Right kidney (tissue), 1 donor: ENCODE results near the gene KCNJ4.

Experiments used
- DNase-seq: peaks from one replicate; pipeline ENCODE4 v3.0.0-alpha.2; 2016

KCNJ4 gene

DNA sequence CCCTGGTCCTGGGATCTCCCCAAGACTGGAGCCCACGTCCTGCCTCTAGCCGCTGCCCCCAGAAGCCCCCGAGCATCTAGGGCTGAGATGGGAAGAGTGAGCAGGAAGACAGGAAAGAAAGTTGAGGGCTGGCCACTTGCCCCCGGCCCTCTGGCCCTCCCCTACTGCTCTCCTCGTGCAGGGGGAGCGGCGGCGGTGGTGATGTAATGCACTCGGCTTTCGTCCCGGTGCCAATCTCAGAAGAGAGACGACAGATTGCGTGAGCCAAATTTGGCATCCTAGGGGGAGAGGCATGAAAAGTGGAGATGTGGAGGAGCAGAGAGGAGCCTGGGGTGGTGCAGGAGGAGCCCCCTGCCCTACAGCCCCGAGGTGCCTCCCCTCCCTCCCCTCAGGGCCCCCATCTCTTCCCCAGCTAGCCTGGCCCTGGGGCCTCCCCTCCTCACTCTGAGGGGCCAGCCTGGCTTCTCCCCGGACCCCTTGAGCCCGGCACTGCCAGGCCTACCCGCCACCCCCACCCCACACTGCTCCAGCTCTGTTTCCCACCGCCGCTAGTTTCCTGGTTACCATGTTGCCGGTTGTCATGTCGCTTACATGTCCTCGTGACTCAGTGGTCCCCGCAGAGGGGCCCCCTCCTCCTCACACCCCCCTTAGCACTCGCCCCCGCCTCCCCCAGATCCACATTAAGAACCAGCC is 2.5 kb downstream of the KCNJ4 start:
- no peak for DNase-seq

DNA sequence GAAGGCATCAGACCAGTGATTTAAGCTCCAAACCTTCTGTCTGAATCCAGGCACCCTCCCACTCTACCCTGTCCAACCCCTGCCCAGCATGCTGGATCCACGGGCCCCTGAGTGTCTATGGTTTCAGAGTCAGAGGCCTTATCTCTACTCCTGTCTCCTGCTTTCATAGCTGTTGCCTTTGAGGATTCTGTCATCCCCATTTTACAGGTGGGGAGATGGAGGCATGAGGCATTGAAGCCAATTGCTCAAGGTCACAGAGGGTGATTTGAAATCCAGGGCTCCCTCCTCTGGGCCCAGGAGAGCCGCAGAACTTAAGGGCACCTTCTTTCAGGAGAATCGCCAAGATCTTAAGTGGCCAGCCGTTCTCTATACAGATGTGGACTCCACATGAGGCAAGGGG is 3.1 kb downstream of the KCNJ4 start:
- DNase-seq, result no peak

DNA sequence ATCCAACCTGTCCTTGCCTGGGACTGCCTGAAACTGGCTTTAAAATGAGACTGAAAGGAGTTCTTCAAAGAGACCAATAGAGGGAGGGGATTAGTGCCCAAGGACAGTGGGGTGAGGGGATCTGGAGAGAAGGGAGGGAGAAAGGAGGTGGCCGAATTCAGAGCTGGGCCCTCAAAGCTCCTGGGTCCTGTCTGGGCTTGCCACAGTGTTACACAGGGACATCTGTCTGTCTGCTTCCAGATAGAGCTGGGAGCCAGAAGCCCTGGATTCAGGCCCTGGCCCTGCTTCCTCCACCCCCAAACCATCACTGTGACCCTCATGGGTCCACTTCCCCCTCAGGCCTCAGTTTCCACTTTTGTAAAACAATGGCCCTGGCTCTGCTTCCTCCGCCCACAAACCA is 3.6 kb downstream of the KCNJ4 start:
- no peak for DNase-seq

DNA sequence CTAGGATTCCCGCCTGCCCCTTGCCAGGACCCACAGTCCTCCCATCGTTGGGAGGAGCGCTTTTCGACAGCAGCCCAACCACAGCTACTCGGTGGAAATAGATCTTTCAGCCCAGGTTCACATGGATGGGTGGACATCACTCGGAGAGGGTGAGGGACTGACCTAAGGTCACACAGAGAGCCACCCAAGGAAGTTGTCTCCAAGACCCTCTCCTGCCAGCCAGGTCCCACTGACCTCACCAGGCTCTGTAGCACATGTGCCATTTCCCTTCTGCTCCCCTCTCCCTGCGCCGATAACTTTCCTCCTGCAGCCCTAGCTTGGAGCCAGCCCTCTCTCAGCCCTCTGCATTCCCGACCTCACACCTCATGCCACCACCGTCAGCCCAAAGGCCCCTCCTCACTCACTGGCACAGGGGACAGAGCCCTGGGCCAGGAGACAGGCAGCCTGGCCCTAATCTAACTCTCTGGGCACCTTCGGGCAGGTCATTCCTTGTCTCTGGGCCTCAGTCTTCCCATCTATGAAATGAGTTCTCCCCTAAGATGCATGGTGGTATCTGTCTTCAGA is 4.7 kb downstream of the KCNJ4 start:
- no peak for DNase-seq

DNA sequence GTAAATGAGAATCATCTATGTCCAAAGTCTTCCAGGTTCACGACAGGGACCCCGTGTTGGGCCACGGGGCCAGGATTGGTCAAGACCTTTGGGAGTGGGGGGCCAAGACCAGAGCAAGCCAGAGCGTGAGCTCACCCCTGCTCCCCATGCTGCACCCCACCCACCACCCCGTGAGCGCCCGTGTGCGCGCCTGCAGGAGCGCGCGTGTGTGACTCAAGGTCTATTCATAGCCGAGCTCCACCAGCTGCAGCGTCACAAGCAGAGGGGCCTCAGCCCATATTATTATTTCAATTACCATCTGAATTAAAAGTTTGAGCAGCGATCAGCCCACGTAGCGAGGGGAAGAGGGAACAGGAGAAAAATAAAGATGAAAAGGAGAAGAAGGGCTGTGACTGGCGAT is 5.2 kb downstream of the KCNJ4 start:
- DNase-seq, result no peak

DNA sequence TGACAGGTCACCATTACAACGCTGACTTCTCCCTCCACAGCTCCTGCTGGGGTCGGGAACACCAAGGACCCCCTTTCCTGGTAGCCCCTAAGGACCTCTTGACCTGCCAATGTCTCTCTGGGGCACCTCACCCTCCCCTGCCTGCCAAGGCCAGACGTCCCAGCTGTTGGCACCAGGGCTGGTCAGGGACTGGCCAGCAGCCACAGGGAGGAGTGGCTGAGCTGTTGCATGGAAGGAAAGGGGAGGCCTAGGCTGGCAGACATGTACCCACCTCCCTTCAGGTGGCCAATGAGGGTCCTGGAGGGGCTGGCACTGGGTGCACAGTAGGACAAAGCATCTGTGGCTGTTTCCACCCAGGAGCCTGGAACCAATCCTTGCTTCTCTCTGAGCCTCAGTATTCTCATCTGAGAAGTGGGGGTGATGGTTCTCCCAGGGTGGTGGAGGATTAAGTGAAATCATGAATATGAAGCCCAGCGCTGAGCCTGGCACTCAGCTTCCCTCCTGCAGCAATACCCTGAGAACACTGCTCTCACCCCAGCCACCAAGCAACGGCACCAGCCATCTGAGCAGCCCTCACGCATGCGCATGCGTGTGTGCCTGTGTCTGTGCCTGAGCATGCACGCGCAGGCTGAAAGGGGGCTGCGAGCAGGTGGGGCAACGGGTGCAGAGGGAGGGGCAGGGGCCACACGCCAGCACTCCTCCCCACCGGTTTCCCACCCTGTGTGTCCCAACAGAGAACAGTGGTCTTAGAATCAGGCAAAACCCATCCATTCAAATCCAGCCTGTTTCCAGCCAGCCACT is 5.9 kb downstream of the KCNJ4 start:
- no peak for DNase-seq

DNA sequence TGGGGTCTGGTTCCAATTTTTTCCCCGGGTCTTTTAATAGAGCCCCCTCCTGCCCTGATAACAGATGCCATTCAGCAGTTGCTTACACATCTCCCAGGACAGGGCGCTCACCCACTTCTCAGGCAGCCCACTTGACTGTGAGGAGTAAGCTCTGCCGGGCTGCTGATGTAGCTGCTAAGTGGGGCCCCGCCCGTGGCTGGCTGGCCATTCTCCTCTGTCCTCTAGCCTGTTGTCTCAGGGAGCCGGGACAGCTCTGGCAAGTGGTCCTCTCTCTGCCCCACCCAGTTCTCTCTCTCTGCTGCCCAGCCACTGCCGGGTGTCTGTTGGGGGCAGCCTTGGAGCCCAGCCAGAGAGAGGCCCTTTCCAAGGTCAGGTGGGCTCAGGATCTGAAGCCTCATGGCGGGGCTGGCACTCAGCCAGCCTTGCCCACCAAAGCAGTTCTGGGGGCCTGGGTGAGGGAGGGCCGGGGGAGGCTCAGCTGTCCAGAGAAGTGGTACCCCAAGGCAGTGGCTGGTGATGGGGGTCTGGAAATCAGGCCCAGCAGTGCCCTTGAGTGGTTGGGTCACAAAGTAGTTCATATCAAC is 8.9 kb downstream of the KCNJ4 start:
- no peak for DNase-seq

DNA sequence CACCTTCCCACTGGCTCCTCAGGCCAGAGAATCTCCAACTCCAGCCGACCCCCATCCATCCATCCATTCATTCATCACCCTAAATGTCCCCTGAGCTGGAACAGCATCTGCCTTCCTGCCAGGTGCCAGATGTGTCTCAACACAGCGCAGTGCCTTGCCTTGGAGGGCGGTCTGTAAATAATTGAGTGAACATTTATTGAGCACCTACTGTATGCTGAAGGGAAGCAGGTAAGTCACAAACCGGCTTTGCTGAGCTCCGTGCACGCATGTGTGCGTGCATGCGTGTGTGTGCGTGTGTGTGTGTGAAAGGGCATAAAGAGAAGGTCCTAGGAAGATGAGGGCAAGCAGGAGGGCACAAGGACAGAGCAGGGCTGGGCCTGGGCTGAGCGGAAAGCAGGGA is 10.2 kb downstream of the KCNJ4 start:
- DNase-seq, result no peak

DNA sequence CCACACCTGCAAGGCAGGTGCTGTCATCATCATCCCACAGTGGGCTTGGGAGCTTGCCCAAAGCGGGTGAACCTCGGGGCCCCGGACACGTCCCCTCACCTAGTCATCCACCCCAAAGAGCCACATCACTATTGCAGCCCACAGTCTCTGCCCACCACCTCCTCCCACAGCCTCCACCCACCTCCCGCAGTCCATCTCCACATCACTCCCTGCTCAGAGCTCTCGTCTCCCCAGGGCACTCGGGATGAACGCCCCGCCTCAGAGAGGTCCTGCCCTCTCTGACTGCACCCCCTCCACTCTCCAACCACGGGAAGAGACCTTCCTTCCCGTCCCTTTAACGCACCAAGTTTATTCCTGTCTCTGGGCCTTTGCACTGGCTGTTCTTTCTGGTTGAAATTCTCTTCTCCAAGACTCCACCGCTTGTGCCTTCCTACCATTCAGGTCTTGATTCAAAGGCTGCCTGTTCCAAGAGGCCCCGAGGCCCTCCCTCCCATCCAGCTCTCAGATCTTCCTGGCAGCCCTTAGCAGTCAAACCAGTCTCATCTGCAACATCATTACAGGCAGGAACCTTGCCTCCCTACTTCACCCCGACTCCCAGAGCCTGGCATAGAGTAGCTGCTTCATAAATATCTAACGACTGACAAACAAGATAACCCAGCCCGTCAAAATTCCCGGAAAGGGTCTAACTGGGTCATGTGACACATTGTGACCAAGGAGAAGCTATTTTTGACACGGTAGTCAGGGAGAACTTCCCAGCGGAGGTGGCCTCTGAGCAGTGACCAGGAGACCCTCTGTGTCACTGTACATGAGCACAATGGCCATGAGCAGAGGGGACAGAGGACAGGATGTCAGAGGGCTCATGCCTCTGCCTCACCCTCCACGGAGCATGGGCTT is 11.1 kb downstream of the KCNJ4 start:
- no peak for DNase-seq

DNA sequence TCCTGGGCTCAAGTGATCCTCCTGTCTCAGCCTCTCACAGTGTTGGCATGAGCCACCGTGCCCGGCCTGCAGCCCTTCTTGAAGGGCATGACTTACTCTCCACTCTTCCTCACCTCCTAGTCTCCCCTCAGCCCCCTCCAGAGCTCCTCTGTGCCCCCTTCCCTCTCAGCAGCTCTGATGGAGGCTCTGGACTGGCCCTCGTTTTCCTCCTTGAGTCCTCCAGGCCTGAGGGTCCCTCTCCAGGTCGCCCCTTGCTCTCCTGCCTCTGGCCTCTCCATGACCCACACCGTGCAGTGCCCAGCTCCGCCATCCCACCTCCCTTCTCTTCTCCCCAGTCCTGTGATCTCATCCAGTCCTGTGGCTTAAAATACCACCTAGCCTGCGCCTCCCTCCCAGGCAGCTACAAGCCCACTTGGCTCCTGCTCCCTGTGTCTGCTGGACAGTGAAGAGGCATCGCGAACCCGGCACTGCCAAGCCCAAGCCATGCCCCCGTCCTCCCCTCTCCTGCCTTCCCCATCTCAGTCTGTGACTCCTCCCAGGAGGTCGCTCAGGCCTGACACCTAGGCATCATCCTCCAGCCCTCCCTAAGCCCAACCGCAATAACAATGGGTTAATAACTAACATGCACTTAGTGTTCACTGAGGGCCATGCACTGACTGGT is 11.9 kb downstream of the KCNJ4 start:
- no peak for DNase-seq

DNA sequence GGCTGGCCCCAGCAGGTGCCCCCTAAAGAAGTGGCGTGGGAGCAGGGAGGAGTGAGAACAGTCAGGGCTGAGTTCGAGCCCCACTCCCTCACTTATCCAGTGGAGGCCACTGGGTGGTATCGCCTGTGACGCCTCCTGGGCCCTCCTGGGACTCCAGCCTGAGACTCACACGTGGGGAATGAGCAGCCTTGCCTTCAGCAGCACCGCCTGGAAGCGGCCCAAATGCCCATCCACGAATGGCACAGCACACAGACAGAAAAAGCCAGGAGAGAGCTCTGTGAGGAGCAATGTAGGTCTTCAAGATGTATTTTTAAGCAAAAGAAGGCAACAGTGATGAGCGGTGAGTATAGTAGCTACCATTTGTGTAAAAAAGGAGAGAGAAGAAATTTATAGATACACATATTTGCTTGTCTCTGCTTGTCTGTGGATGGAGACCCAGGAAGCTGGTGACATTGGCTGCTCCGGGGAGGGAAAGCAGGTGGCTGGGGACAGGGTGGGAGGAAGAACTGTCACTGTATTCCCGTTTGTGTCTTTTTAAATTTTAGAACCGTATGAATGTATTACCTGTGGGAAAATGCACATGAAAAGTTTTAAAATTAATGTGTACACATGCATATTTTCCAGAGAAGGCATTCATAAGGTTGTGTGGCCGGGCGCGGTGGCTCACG is 13.2 kb downstream of the KCNJ4 start:
- DNase-seq, result no peak

DNA sequence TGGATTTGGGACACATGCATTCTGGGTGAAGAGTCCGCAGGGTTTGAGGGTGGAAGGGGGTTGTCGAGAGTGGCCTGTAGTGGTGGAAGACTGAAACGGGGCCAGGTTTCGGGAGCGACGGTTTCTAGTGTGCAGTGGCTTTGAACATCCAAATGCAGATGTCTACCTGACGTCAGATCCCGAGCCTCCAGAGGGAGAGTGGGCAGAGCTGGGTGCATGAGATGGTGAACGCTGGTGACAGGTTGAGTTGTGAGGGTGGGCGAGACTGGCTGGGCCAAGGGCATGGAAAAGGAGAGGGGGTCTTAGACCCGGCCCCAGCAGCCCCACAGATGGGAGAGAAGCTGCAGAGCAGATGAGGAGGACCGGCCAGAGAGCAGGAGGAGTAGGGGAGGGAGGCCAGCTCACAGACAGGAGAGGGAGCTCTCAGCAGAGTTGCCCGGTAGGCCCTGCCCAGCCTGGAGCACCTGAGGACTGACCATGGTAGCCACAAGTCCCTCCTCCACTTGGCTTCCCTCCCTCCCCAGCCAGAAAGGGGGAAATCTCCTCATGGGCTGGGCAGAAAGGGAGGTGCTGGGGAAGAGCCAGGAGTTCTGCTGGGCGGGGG is 14.2 kb downstream of the KCNJ4 start:
- DNase-seq, result no peak

DNA sequence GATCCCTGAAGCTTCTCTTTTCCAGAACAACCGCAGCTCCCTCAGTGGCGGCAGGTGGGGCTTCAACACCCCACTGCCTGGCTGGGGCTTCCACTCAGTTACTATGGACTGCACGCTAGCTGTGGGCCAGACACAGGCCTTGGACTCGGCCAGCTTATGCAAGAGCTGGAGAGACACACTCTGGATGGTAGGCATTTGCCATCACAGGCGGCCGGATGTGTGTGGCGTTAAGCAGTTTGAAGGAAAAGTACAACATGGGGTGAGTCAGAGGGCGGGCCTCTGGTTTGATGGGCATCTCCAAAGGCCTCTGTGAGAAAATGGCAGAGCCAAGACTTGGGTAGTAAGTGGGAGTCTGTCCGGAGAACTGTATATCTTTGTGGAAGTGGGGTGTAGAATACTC is 17.6 kb downstream of the KCNJ4 start:
- DNase-seq, result no peak

DNA sequence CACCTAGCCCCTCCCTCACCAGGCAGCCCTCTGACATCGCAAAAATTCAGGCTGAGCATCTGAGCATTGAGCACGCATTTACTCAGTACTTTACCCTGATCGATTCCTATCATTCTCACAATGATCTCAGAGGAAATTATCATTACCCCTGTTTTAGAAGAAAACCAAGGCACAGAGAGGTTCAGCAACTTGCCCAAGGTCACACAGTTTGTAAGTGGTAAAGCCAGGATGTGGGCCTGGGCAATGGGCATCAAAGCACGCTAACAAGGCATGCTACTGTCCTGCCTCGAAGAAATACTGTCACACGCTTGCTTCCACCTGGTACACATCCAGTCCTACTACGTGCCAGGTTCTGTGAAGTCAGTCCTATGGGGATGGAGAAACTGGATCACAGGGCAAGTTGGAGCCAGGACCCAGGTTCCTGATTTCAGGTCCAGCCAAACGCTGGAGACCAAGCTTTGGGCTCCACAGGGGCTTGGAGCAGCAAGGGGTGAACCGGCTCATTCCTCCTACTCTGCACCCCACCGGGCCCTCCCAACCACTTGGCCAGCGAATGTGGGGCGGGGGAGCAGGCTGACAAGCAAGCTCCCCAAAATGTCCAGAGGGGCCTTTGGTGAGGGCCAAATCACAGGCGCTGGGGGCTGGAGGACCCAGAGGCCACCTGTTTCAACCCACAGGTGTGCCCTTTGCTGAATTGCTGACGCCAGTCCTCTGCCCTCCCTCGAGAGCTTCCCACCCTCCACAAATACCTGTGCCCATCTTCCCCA is 18.2 kb downstream of the KCNJ4 start:
- DNase-seq, result no peak

DNA sequence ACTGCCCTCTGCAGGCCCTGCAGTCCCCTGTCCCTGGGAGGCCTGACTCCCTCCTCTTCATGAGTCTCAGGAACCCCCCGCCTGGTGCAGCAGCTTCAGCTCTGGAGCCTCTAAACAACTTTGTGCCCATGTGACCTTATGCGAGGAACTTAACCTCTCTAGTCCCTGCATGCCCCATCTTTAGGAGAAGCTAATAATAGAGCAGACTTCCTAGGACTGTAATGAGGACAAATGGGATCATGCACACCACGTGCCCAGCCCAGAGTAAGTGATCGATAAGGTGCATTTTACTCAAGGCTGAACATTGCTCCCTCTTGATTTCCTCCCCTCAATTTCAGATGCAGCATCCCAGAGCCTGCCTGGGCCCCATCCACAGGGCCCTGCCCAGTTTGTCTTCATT is 19.0 kb downstream of the KCNJ4 start:
- DNase-seq, result no peak

DNA sequence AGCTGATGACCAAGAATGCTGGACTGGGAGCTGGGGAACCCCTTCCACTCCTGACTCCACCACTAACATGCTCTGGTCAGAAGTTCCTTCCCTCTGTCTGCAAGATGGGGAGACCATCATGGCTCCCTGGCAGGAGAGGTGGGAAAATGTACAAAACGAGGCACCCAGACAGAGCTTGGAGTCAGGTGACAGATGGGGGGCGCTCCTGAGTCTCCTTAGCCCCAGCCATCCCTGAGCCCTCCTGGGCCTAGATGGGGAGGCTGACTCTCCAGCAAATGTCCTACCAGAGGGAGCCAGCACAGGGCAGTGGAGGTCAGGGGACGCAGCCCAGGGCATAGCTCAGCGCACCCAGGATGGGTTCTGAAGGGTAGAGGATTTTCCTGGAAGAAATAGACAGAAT is 20.0 kb downstream of the KCNJ4 start:
- DNase-seq, result no peak

DNA sequence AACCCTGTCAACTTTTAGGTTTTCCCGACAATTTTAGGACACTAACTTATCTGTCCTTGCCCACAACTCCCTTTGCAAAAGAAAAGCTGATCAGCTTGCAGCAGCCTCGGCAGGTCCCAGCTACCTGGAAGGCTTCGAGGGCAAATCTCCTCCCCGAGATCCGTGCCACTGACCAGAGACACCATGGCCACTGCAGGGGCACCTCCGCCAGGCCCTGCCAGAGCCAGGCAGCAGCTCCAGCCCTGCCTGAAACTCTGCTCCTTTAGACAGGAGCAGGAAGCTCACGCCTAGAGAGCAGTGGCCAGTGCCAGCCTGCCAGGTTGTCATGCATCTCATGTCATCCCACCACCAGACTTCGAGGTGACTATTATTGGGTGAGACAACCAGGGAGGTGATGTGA is 21.1 kb downstream of the KCNJ4 start:
- DNase-seq, result no peak

DNA sequence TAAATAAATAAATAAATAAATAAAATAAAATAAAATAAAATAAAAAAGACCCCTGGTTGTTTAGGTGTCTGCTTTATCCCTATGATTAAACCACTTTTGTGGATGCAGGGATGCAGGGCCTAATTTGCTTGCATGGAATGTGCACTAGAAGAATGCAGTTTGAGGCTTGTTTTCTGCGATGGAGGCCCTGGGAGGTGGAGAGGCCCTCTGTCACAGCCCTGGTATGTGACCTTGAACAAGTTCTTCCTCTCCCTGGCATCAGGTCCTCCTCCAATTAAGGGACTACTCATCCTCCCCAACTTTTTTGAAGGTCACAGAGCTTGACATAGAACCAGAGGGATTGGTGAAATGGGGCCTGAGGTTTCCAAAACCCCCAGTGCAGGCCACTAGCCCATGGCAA is 22.7 kb downstream of the KCNJ4 start:
- no peak for DNase-seq

DNA sequence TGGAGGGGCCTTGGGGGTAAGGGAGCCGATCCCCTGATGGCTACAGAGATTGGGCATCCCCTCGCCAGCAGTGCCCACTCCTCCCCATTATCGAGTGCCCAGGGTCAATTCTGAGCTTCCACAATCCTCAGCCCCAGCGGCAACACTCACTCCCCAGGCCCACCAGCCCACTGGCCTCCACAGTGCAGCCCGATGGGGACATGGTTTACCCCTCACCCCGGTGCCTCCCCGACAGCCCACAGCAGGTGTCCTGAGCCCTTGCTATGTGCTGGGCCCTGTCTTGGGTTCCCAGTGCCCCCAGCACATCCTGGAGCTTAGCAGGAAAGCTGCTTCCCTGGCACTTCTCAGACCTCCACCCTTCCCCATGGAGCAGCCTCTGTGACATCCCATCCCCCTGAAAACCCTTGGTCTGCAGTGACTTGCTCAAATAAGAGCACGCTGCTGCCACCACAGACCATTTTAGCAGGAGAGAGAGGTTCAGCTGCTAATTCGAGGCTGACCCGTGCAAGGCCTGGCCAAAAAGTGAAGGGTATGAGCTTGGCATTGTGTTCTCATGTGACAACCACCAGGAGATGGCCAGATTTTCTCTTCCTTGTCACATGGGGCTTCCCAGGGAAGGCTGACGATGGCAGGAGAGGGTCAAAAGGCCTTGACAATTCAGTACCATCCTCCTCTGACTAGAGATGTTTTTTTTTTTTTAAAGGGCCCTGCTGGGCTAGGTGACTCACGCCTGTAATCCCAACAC is 23.6 kb downstream of the KCNJ4 start:
- DNase-seq, result no peak
